ENCODE measurements around the gene KIF24.
"Not testable (repeated sequence)": the region's sequence is repeated elsewhere in the genome, so short reads cannot be mapped to it uniquely, and the experiment has no call there.

KIF24 gene

GRCh38 chr9:34343090-34343489 lies 14.0 kb upstream of the KIF24 start:
- Mint-ChIP-seq H3K4me1 (ENCODE audit: low read depth) (no peaks in the 10 kb centered on the region), H3K4me3 (no peak overlapping the region), H3K9me3 (no peaks in the 10 kb centered on the region), H3K36me3 (ENCODE audit: low read depth) (peaks cover 25% of the 10 kb centered on the region), H3K27me3 (no peaks in the 10 kb centered on the region), H3K27ac (no peak overlapping the region)

- H3K4me3 Mint-ChIP-seq, result no peak overlapping the region
- H3K36me3 Mint-ChIP-seq (ENCODE audit: low read depth), result peaks cover 25% of the 10 kb centered on the region
- no peak overlapping the region for H3K27ac Mint-ChIP-seq
- H3K4me1 Mint-ChIP-seq (ENCODE audit: low read depth), result no peaks in the 10 kb centered on the region
- no peaks in the 10 kb centered on the region for H3K9me3 Mint-ChIP-seq
- no peaks in the 10 kb centered on the region for H3K27me3 Mint-ChIP-seq
These were observed 12.7 kb upstream of the KIF24 start for GRCh38 chr9:34341659-34342295.

GRCh38 chr9:34338665-34339385 lies 9.8 kb upstream of the KIF24 start:
- Mint-ChIP-seq H3K4me3 (no peak overlapping the region), H3K27ac (no peak overlapping the region), H3K36me3 (ENCODE audit: low read depth) (peaks cover 25% of the 10 kb centered on the region), H3K4me1 (ENCODE audit: low read depth) (peaks cover 14% of the 10 kb centered on the region), H3K27me3 (no peaks in the 10 kb centered on the region), H3K9me3 (no peaks in the 10 kb centered on the region)

GRCh38 chr9:34338079-34338478 lies 9.0 kb upstream of the KIF24 start:
- not testable (repeated sequence) for H3K27ac Mint-ChIP-seq, H3K9me3 Mint-ChIP-seq, H3K4me3 Mint-ChIP-seq, H3K27me3 Mint-ChIP-seq
- Mint-ChIP-seq H3K36me3 (ENCODE audit: low read depth) (peaks cover 18% of the 10 kb centered on the region), H3K4me1 (ENCODE audit: low read depth) (peaks cover 16% of the 10 kb centered on the region)

- no peaks in the 10 kb centered on the region for H3K27me3 Mint-ChIP-seq
These were observed 8.3 kb upstream of the KIF24 start for GRCh38 chr9:34337403-34337802.

GRCh38 chr9:34335376-34335775 lies 6.3 kb upstream of the KIF24 start:
- no peaks in the 10 kb centered on the region for H3K27me3 Mint-ChIP-seq
- H3K4me3 Mint-ChIP-seq, result no peak overlapping the region
- no peaks in the 10 kb centered on the region for H3K9me3 Mint-ChIP-seq
- H3K36me3 Mint-ChIP-seq (ENCODE audit: low read depth), result peaks cover 15% of the 10 kb centered on the region
- peaks cover 39% of the 10 kb centered on the region for H3K4me1 Mint-ChIP-seq (ENCODE audit: low read depth)
- no peak overlapping the region for H3K27ac Mint-ChIP-seq

More at GRCh38 chr9:34337403-34337802, 8.3 kb upstream of the KIF24 start:
- no peak overlapping the region for H3K4me3 Mint-ChIP-seq
- H3K4me1 Mint-ChIP-seq (ENCODE audit: low read depth), result peaks cover 20% of the 10 kb centered on the region
- H3K9me3 Mint-ChIP-seq, result no peaks in the 10 kb centered on the region
- H3K27ac Mint-ChIP-seq, result no peak overlapping the region
- H3K36me3 Mint-ChIP-seq (ENCODE audit: low read depth), result peaks cover 16% of the 10 kb centered on the region

GRCh38 chr9:34334916-34335315 lies 5.8 kb upstream of the KIF24 start:
- no peaks in the 10 kb centered on the region for H3K27me3 Mint-ChIP-seq
- H3K36me3 Mint-ChIP-seq (ENCODE audit: low read depth), result peaks cover 10% of the 10 kb centered on the region
- H3K4me3 Mint-ChIP-seq, result no peak overlapping the region
- no peak overlapping the region for H3K27ac Mint-ChIP-seq
- no peaks in the 10 kb centered on the region for H3K9me3 Mint-ChIP-seq
- peaks cover 43% of the 10 kb centered on the region for H3K4me1 Mint-ChIP-seq (ENCODE audit: low read depth)

- no peak overlapping the region for H3K4me3 Mint-ChIP-seq
- H3K36me3 Mint-ChIP-seq (ENCODE audit: low read depth), result peaks cover 7% of the 10 kb centered on the region
- no peaks in the 10 kb centered on the region for H3K27me3 Mint-ChIP-seq
- H3K4me1 Mint-ChIP-seq (ENCODE audit: low read depth), result peaks cover 47% of the 10 kb centered on the region
- H3K9me3 Mint-ChIP-seq, result no peaks in the 10 kb centered on the region
- H3K27ac Mint-ChIP-seq, result no peak overlapping the region
These were observed 5.3 kb upstream of the KIF24 start for GRCh38 chr9:34334337-34334824.

GRCh38 chr9:34333836-34334235 lies 4.8 kb upstream of the KIF24 start:
- no peaks in the 10 kb centered on the region for H3K27me3 Mint-ChIP-seq
- H3K36me3 Mint-ChIP-seq (ENCODE audit: low read depth), result peaks cover 4% of the 10 kb centered on the region
- no peak overlapping the region for H3K4me3 Mint-ChIP-seq
- H3K9me3 Mint-ChIP-seq, result no peaks in the 10 kb centered on the region
- peak overlapping the region; percentile 57 for H3K27ac Mint-ChIP-seq
- peaks cover 52% of the 10 kb centered on the region for H3K4me1 Mint-ChIP-seq (ENCODE audit: low read depth)

GRCh38 chr9:34332076-34332964 lies 3.3 kb upstream of the KIF24 start:
- no peak overlapping the region for H3K4me3 Mint-ChIP-seq
- no peaks in the 10 kb centered on the region for H3K27me3 Mint-ChIP-seq
- H3K36me3 Mint-ChIP-seq (ENCODE audit: low read depth), result no peaks in the 10 kb centered on the region
- no peak overlapping the region for H3K27ac Mint-ChIP-seq
- no peaks in the 10 kb centered on the region for H3K9me3 Mint-ChIP-seq
- H3K4me1 Mint-ChIP-seq (ENCODE audit: low read depth), result peaks cover 59% of the 10 kb centered on the region

GRCh38 chr9:34331196-34331595 lies 2.1 kb upstream of the KIF24 start:
- Mint-ChIP-seq H3K36me3 (ENCODE audit: low read depth) (no peaks in the 10 kb centered on the region), H3K9me3 (no peaks in the 10 kb centered on the region), H3K27ac (no peak overlapping the region), H3K27me3 (no peaks in the 10 kb centered on the region), H3K4me1 (ENCODE audit: low read depth) (peaks cover 59% of the 10 kb centered on the region), H3K4me3 (no peak overlapping the region)

- no peaks in the 10 kb centered on the region for H3K36me3 Mint-ChIP-seq (ENCODE audit: low read depth)
- H3K4me1 Mint-ChIP-seq (ENCODE audit: low read depth), result peaks cover 44% of the 10 kb centered on the region
- H3K27me3 Mint-ChIP-seq, result no peaks in the 10 kb centered on the region
- no peaks in the 10 kb centered on the region for H3K9me3 Mint-ChIP-seq
- peak overlapping the region; percentile 97 for H3K27ac Mint-ChIP-seq
- H3K4me3 Mint-ChIP-seq, result peak overlapping the region; percentile 98
These were observed 525 bp downstream of the KIF24 start for GRCh38 chr9:34328500-34328986.

- H3K36me3 Mint-ChIP-seq (ENCODE audit: low read depth), result no peaks in the 10 kb centered on the region
- peak overlapping the region; percentile 38 for H3K27ac Mint-ChIP-seq
- H3K27me3 Mint-ChIP-seq, result no peaks in the 10 kb centered on the region
- no peaks in the 10 kb centered on the region for H3K9me3 Mint-ChIP-seq
- no peak overlapping the region for H3K4me3 Mint-ChIP-seq
- peaks cover 32% of the 10 kb centered on the region for H3K4me1 Mint-ChIP-seq (ENCODE audit: low read depth)
These were observed 2.4 kb downstream of the KIF24 start for GRCh38 chr9:34326690-34327089.

GRCh38 chr9:34322899-34323591 lies 6.0 kb downstream of the KIF24 start:
- no peaks in the 10 kb centered on the region for H3K36me3 Mint-ChIP-seq (ENCODE audit: low read depth)
- H3K27ac Mint-ChIP-seq, result no peak overlapping the region
- peaks cover 3% of the 10 kb centered on the region for H3K4me1 Mint-ChIP-seq (ENCODE audit: low read depth)
- no peak overlapping the region for H3K4me3 Mint-ChIP-seq
- H3K27me3 Mint-ChIP-seq, result no peaks in the 10 kb centered on the region
- H3K9me3 Mint-ChIP-seq, result no peaks in the 10 kb centered on the region
